NOMO-1 (cell line): ENCODE results near the gene ZNF362.

Experiments used
- DNase-seq, 2 experiments: peaks; one replicate each; lab custom pipeline; 2025; ENCODE audit not compliant: unreplicated experiment in 2 of 2; lab: John Stamatoyannopoulos, UW

Gene ZNF362

DNA sequence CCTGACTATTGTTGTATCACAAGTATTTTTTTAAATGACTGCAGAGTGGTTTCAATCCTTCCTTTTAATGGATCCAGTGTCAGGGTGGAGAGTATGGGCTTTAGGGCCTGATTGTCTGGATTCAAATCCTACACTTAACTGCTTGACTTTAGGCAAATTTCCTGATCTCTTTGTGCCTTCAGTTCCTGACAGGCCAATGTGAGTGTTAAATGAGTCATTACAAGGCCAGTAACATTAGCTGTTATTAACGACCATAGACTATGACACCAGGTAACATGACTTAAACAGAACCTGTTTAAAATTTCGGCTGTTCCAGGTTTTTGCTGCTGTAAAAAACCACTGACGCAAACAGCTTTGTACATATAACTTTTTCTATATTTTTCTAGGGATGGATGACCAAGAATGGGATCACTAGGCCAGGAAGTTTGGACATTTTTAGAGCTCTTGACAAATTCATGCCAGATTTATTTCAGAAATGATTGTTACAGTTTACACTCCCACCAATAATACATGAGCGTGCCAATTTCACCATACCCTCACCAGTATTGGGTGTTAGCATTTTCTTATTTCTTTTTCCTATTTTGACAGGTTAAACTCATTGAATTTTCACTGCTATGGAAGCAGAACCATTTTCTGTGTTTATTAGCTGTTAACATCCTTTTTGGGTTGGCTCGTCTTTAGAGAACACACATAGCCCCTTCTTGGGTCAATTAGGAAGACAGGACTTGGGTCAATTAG lies 11.3 kb downstream of the ZNF362 start:
- no peak for DNase-seq

DNA sequence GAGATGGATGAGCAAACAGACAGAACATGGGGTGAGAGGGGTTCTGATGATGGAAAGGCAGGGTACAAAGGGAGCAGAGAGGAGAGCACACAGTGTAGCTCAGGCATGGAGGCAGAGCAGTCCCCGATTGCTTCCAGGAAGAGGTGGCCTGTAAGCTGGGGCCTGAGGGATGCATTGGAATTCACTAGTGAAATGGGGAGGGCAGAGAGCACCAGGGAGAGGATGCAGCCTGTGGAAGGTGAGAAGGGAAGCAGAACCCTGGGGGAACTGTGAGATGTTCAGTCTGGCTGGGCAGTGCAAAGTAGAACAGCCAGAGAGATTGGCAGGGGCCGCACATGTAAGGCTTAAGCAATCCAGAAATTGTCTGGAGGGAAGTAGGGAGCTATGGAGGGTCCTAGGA lies 12.2 kb downstream of the ZNF362 start:
- DNase-seq, result no peak

- no peak for DNase-seq
These were observed 12.8 kb downstream of the ZNF362 start for GRCh38 chr1:33268927-33269610.

GRCh38 chr1:33269621-33270020 lies 13.3 kb downstream of the ZNF362 start:
- no peak for DNase-seq

DNA sequence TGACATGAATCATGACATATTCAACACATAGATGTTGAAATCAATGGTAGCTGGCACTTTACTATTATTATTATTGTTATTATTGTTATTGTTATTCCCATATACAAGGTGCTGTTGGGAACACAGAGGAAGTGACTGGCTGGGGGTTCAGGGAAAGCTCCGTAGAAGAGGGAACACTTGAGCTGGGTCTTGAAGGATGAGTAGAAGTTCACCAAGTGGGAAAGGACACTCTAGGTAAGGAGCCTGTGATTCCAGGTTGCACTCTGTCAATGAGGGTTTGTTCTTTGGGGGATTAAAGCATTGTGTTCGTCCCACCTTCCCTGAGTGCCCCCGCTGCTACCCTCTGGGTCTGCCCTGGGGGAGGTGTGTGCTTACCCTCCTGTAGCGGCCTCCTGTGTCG lies 14.1 kb downstream of the ZNF362 start:
- DNase-seq, result no peak

DNA sequence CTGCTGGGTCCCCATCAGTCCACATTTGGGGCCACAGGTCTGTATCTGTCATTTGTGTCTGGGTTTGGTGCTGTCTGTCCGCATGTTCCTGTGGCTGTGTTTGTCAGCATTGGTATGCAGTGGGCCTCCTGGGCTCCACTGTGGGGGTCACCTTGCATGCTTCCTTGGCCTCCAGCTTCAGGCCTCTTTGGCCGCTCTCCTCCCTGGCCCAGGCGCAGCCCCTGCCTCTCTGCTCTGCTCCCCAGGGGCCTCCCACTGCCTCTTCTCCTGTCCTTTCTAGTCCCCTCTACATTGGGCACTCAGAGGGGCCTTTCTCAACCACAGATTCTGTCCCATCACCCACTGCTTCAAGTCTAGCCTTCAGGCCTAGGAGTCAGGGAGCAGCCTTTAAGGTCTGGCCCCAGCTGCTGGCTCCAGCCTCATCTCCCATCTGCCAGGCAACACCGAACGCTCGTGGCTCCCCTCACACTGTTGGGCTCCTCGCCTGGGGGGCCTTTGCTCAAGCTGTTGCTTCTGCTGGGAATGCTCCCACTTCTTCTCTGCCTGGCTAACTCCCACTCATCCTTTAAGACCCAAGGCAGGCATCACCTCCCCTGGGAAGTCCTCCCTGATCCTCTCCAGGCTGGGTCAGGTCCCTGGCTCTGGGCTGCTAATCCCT lies 14.6 kb downstream of the ZNF362 start:
- DNase-seq, result no peak

GRCh38 chr1:33271666-33272505 lies 15.6 kb downstream of the ZNF362 start:
- no peak for DNase-seq

GRCh38 chr1:33272509-33272908 lies 16.2 kb downstream of the ZNF362 start:
- no peak for DNase-seq

- no peak for DNase-seq
These were observed 16.6 kb downstream of the ZNF362 start for GRCh38 chr1:33272930-33273329.

DNA sequence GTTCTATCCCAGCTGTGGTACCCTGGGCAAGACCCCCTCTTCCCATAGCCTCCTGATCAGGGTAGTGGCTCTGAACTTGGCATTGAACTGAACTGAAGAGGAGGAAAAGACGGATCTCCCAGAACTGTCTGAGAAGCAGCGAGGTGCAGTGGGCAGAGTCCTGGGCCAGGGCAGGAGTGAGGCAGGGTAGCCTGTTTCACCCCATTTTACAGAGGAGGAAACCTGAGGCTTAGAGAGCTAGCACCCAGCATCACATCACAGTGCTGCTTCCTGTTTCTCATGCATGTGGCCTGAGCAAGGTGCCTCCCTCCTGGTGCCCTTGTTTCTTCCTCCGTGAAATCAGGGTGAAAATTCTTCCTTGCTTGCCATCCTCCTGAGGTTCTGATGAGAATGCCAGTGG lies 17.1 kb downstream of the ZNF362 start:
- DNase-seq, result no peak

- DNase-seq, result no peak
These were observed 17.7 kb downstream of the ZNF362 start for GRCh38 chr1:33273961-33274371.

DNA sequence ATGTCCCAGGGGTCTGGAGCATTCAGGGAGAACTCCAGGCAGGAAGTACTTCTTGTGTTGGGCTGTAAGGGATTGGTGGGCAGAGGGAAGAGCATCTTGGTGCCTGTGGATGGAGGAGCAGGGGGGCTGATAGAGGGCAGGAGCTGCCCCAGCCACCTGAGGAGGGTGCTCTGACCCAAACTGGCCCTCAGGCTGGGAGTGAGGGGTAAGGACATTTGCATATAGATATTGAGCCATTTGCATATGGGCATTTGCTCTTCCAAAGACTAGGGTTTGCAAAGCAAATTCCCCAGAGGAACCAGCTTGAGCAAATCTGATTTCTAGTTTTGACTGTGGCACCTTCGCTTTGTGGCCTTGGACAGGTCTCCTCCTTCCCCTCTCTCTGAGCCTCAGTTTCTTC lies 18.2 kb downstream of the ZNF362 start:
- no peak for DNase-seq

DNA sequence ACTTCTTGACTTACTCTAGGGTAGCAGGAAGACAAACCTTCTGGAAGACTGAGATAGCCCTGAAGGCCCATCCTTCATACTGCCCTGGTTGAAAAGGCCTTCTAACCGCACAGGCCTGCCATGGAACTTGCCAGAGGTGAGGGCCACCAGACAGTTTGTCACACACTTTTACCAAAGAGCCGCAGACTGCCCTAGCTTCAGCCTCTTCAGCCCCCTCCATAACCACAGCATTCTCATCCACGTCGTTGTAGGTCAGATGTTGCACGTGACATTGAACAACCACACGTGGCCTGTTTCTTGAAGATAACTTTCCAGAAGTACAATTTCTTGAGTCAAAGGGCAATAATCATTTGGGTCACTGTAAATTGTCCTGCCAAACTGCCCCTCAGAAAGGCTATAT lies 18.9 kb downstream of the ZNF362 start:
- no peak for DNase-seq

DNA sequence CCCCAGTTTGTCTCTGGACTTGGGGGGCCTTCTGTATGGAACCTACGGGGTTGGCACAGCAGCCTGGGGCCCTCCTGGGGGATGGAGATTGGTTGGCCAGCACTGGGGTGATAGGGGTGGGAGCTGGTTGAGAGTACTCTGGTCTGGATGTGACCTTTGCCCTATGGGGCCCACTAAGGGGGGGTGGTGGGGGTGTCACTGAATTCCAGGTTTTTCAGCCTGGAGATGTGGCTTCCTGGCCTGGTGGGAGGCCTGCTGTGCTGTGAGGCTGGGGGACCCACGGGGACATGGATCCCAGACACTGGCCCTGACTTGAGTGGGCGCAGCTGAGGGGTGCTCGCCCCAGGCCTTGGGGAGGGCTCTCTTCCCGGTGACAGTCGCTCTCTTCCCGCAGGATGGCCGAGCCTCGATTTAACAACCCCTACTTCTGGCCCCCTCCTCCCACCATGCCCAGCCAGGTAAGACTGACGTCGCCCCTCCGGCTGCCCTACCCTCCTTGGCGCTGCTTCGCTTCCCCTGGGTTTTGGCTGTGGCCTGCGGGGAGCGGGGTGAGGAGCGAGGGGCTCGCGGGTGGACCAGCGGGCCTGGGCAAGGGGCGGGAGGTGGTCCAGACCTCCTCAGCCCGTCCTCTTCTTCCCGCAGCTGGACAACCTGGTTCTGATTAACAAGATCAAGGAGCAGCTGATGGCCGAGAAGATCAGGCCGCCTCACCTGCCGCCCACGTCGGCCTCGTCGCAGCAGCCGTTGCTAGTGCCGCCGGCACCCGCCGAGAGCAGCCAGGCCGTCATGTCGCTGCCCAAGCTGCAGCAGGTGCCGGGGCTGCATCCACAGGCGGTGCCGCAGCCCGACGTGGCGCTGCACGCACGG lies 19.6 kb downstream of the ZNF362 start:
- no peak for DNase-seq

DNA sequence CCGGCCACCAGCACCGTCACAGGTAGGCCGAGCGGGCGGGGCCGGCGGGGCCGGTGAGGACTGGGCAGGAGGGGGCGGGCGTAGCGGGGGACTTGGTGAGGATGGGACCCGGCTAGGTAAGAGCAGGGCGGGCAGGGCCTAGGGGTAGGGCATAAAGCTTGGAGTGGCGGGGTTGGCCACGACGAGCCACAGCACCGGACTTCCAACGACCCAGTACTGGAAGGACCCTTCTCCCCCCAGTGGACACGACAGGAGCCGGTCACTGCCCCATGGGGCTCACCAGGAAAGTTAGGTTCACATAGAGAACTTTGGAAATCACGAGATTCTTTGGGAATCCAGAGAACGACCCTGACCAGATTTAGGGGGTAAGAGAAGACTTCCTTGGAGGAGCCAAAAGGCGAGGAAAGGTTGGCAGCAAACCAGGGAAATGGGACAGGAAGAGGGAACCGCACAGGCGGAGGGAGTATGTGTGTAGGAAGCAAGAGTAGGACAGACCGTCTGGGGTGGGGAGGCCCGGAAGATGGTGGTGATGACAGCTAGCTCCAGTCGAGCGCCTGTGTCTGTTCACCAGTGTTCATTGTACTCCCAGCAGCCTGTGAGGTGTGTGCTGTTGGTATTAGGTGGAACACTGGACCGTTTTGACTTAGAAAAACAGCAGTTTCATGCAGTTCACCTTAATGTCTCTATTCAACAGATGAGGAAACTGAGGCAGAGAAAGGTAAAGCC lies 20.4 kb downstream of the ZNF362 start:
- no peak for DNase-seq

DNA sequence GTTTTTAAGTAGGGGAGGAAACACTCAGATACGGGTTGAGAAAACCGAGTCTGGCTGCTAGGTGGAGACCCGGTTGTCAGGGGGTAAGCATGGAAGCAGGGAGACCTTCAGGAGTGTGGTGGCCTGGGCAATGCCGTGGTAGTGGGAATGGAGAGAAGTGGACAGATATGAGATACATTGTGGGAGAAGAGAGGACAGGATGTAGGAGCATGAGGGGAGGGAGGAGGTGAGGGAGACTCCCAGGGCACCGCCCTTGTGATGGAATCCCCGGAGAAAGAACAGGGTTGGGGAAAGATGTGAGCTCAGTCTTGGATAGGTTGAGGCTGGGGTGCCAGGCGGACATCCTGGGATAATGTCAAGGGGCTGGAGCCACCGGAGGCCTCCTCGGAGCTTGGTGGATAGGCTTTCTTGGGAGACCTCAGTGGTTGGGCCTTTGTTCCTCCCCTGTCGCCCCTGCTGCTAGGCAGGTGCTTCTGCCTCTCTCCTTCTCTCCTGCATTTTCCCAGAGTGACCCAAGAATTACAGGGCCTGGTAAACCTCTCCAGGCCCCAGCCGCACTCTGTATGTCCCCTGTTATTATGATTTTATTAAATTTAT lies 21.3 kb downstream of the ZNF362 start:
- DNase-seq, result no peak

- no peak for DNase-seq
These were observed 23.9 kb downstream of the ZNF362 start for GRCh38 chr1:33280091-33280661.

GRCh38 chr1:33281554-33282303 lies 25.4 kb downstream of the ZNF362 start:
- DNase-seq, result no peak
